Ramos (cell line): Measurements from ENCODE around the gene CCDC78.

Experiments
- in situ Hi-C: fragments of 300-500 bp; cut with MboI; formaldehyde crosslinking; loops from one replicate; pipeline ENCODE4 v1.14.3; 2022; ENCODE audit warnings: low sequenced_read_pairs; ENCODE audit not compliant: unreplicated experiment

The CCDC78 gene

DNA sequence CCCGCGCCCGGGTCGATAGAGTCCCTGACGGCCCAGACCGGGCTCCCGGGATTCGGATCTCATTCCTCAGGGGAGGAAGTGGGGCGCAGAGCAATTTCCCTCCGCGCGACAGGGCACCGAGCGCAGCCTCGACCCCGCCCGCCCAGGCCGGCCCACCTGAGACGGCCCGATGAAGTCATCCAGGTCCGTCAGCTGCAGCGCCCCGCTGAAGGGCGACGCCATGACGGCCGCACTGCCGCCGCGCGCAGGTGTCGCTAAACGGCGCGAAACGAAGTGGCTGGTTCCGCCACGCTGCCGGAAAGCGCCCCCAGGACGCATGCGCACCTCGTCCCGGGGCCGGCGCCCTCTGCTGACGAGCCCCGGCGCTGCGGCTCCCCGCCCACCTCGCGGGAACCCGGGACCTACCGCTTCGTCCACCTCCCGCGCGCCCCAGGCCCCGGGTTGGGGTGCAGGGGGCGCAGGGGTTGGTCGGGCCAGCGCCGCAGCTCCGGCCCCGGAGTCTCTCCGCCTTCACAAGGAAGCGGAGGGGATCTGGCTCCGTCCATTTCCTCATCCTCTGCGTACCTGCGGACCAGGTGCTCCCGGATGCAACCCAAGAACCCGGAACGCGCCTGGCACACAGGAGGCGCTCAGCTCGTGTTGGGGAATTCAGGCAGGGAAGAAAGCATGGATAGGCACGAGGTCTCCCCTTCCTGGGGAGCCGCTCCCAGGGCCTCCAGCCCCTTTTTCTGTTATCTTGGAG lies 14.7 kb upstream of the CCDC78 start, which contains the start of gene CIAO3:
CIAO3 (minus strand) TSS at position 234 of the 742 bp plus-strand sequence; CDS start at position 222, 12 bp downstream.
- in situ Hi-C loops = no loop called here

DNA sequence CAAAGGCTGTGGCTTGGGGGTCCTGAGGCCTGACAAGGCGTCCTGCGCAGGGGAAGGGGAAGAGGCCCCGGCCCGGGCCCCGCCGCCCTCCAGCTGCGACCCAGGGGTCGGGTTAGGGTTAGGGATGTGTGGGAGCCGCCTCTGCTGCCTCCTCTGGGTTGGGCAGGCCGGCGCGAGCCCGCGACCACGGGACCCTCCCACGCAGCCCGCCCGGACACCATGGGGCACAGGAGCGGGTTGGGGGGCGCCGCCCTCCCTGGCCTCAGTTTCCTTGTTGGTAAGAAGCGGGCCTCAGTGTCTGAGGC lies 14.2 kb upstream of the CCDC78 start:
- in situ Hi-C loops = no loop called here

DNA sequence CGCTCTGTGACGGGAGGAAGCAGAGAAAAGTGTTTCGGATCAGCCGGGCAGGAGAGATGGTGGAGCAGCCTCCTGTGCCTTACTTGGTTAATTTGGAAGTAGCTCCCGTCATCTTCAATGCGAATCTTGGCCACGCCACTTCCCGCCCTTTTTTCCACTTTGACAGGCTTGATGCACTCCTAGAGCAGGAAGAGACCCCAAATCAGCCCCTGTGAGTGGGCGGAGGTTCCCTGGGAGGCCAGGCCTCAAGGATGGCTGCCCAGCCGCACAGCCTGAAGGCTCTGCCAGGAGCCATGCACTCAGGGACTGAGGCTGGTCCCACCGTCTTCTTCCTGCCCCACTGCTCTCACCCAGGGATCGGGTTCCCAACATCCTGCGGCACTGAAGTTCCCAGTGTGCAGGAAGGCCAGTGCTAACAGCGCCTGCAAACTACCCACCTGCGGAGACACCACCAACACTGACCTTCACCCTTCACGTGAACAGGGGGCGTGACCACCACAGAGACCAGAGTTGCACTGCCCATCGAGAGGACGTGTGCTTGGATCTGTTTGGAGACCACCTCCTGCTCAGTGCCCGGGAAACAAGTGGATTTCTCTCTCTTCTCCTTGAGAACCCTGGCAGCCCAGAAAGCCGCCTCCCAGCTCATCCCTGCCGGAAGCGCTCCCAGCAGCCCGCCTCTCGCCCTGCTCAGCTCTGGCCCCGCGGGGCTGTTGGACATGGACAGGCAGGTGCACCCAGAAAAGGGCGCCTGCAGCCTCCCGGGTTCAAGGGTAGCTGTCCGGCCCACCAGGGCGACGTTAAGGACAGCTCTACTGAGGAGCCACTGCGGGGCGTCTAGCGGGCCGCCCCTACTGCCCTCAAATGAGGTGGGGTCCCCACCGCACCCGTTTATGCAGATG lies 13.6 kb upstream of the CCDC78 start:
- in situ Hi-C loops = no loop called here

DNA sequence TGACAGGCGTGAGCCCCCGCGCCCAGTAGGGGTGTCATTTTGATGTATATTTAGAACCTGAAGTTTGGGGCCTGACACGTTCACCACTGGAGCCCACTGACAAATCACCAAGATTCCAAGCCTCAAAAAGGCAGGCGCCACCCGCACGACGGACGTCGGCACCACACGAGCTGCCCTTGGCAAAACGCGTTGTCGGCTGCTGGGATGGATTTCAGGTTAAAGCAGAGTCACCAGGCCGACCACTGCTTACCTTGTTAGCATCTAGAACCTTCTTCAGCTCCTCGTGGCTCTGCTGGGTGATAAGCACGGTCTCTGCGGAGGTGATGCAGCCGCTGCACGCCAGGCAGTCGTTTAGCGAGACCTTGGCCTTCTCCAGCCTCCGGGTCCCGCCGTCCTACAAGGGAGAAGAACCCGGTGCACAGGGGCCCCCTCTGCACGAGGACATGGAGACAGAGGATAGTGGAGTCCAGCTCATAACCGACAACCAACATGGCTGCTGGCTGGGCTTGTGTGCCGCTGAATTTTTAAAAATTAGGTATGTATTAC lies 10.8 kb upstream of the CCDC78 start:
- in situ Hi-C loops = no loop called here

DNA sequence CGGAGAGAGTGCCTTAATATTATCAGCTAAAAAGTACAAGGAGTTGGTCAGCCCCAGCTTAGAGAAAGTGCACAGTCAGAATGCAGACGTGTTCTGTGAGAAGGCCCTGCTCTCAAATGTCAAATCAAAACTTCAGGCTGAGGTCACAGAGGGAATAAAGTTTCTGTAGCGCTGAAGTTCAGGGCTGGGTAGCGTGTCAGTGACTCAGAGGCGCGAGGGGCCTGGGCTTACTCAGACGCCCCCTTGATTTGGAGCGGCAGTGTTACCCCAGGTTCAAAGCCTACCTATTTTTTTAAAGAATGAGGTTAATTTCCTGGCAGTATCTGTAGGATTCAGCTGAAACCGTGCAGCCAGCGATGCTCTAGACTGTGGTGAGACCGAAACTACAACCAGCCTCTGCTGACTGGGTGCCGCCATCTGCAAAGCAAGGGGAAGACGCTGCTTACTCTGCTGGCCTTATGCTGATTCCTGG lies 9.8 kb upstream of the CCDC78 start:
- in situ Hi-C loops = no loop called here

DNA sequence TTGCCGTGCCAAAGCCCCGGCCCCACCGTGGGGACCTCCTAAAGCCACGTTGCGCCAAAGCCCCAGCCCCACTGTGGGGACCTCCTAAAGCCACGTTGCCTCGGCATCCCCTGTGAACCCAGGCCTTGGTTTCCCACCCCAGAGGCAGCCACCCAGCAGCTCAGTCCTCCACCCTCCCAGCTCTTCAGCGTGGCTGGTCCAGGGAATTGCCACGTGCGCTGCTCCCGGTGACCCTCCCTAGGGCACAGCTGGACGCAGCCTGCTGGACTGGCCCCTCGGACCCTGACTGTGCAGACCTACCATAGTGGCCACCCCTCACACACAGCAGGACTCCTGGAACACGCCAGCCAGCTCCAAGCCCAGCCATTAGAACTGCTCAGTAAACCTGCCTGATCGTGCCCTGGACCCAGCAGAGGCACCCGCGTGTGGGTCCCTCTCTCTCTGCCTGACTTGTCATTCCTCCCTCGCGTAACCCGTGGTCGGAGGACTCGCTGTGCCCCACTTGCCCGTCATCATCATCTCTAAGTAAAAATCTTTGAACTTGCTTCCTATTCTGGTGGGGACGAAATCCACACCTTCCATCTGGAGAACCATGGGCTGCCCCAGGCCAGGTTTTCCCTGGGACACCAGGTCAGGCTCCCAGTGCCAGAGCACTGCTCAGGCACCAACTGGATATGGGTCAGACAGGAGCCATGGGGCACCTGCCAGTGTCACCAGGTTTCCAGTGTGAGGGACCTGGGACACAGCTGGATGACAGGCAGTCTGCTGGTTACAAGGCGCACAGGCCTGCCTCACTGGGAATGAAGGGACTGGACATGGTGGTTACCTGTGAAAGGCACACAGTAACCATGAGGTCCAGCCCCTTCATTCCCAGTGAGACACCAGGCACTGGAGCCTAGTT lies 9.0 kb upstream of the CCDC78 start:
- in situ Hi-C loops = no loop called here

DNA sequence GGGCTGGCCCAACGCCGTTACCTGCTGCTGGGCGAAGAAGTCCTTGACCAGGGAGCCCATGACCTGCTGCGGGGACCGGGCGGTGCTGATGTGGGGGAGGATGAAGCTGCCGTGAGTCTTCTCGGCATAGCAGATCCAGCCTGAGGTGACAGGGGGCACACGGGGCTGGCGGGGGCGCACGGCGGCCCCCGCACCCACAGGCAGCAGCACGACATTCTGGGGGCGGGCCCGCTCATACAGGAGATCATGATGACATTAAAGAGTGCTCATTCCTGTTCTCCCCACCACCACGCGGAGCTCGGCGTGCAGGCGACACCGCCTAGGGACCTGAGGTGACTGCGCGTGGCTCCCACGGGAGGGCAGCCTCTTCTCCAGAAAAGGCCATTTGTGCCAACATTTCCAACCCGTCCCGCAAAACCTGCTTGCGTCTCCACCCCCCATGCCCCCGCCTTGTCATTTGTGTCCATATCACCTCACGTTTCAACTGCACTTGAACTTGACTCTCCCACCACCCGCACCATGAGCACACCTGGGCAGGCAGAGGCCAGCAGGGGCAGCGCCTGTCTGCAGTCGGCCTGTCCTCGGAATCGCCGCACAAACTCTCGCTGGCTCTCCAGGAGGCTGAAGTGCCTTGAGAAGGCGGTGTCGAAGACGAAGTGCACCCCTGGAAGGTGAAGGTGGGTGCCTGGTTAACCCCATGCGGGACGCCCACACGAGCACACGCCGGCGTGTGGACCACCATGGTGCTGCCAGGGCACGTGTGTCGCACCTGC lies 8.2 kb upstream of the CCDC78 start:
- in situ Hi-C loops = no loop called here

DNA sequence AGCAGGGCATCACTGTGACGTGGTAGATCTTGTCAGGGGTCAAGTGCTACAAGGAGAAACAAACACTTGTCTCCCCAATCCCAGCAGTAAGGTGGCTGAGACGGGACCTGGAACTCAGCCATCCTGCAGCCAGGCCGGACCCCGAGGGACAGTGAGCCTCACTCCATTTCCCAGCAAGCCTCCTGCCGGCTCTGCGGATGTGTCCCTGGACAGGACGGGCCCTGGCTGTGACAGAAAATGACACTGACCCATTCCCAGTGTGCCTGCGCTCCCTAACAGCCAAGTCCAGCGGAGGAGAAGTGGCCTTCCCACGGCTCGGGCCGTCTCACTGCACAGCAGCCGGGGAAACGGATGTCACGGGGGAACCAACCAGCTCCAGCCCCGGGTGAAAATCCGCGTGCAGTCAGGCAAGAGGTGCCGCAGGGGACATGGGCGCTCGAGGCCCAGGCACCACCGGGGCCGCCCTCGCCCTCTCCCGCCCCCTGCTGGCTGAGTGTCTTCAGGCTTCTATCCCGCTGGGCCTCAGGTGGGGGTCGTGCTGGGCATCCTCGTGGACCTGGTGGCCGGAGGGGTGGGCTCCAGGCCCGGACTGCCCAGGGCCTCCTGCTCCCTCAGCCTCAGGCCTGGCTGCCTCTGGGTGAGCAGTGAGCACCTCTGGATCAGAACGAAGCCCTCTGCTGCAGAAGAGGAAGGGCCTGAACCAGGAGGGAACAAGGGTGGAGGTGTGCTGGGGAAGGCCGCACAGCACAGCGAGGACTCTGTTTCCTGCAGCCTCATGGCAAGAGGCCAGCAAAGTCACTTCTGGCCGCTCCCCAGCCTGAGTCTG lies 7.4 kb upstream of the CCDC78 start:
- in situ Hi-C loops = no loop called here

DNA sequence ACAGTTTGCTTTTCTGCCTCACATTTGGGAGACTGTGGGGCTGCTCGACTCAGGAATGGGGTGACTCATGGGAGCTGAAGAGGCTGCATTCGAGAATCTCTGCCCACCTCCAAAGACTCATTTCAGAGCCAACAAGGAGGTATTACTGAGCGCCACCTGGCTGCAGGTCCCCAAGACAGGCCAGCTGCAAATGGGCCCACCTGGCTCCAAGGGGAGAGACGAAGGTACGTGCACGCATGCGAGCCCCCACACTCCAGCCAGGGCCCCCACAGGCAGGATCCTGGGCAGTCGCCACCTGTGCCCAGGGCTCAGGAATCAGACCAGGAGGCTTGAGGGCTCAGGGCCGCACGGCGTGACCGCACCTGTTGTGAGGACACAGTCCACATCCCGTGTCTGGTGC lies 6.7 kb upstream of the CCDC78 start:
- in situ Hi-C loops = no loop called here

DNA sequence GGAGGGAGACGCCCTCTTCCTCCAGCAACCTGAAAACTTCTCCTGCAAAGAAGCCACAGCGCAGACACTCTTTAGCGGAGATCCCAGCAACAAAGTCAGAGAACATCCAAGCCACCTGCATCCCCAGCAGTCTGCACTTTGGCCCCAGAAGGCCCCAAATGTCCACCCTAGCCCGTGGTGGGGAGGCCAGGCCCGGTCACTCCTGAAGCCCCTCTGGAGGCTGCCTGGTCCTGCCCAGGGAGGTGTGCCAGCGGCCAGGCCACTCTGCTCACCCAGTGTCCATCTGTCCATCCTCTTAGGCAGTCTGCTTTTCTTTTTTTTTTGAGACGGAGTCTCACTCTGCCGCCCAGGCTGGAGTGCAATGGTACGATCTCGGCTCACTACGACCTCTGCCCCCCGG lies 6.1 kb upstream of the CCDC78 start:
- in situ Hi-C loops = no loop called here

DNA sequence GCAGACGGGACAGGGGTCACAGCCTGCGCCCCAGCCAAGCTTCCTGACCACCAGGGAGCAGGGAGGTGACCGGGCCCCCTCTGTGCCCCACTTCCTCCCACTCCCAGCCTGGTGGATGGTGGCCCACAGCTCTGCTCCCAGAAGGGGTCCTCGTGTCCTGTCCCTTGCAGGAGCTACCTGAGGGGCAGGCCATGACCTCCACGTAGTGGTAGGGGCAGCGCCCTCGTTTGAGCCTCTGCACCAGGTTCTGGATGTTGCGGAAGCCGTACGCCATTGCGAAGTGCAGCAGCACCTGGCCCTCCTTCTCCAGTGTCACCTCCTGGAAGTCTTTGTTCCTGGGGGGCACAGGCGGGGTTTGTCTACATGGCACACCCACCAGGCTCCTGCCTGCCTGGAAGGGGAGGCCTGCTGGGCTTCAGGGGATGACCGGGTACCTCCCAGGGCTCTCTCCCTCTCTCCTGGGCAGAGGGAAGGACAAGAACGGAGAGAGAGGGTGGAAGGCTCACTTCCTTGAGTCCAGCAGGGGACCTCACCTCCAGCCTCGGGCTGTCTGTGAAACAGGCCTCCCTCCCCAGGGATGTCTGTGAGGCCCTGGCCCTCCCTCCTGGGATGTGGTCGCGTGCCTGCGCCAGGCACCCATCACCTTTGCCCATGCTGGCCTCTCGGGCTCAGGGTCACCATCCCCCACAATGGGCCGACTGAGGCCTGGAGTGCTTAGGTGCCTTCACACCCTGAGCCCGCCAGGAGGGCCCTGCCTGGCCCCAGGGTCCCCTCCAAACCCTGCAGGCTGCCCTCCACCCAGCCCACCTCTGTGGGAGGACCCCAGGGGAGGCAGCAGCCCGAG lies 4.6 kb upstream of the CCDC78 start:
- in situ Hi-C loops = no loop called here

DNA sequence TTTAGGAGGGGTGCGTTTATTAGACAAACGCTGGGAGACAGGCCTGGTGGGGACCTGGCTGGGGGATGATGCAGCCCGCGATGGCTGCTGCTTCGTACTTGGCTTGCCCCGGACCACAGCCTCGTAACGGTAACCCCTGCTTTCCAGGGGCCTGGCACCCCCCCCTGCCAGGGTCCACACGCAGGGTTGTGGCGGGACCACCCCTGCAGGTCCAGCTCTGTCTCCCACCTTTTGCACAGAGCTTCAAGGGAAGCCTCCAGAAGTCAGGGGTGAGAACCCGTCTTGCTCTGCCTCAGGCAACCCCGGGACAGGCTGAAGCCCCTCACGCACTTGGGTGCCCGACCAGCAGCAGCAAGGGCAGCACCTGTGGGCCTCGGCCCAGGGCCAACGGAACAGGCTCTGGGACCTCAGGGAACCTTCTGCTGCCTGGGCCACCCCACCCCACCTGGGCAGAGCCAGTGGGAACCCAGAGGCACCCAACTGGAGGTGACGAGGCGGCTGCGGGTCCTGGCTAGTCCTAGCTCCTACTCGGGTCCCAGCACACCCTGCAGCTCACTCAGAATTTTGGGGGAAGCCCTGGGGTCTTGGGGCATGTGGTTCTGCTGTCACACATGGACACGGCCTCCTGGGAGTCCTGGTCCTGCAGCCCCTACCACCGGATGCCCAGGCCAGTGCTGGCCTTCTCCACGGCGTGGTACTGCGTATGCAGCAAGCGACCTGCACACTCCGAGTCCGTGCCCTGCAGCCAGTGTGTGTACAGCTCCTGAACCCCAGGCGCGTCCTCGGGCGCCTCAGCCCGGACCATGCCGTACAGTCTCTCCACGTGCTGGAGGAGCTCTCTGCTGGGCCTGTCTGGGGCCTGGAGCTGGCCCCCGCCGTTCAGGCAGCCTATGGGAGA lies 3.8 kb upstream of the CCDC78 start:
- in situ Hi-C loops = no loop called here

DNA sequence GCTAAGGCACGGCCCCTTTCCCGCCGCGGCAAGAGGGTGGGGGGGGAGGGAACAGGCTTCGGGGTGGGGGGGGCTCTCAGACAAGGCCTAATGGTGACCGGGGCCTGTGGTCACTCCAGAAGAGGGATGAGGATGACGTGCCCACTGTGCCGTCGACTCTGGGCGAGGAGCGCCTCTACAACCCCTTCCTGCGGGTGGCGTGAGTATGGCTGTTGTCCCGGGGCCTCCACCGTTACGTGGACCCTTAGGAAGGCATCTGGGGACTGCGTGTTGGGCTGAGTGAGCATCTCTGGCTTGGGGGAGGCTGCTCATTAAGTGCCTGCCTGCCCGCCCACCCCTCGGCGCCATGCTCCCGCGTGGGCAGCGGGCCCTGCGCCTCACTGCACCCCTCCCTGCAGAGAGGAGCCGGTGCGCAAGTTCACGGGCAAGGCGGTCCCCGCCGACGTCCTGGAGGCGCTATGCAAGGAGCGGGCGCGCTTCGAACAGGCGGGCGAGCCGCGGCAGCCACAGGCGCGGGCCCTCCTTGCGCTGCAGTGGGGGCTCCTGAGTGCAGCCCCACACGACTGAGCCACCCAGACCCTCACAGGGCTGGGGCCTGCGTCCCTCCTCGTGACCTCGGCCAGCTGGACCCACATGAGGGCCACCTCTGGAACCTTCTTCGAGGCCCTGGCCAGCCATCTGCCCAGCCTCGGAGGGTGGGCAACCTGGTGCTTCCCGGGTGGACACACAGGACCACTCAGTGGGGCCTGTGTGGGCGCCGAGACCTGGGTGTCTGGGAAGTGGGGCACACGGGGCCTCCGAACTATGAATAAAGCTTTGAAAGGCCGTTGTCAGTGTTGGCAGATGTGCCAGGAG lies 2.9 kb upstream of the CCDC78 start:
- in situ Hi-C loops = no loop called here

DNA sequence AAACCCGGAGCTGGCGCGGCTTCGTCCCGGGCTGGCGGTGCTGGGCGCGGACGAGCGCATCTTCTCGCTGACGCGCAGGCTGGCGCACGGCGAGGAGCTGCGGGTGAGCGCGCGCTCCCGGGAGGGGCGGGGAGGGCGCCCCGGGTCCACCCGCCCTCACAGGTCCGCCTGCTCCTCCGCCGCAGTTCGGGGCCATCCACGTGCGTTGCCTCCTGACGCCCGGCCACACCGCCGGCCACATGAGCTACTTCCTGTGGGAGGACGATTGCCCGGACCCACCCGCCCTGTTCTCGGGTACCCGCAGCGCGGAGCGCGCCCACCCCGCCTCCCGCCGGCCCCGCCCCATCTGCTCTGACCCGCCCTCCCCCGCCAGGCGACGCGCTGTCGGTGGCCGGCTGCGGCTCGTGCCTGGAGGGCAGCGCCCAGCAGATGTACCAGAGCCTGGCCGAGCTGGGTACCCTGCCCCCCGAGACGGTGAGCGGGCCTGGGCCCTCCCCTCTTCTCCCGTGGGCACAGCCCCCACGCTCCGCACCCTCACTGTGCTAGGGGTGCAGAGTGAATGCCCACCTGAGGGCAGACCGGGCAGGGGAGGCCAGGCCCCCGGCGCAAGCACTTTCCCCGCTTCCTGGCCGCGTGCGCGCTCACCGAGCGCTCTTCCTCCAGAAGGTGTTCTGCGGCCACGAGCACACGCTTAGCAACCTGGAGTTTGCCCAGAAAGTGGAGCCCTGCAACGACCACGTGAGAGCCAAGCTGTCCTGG lies 2.1 kb upstream of the CCDC78 start:
- in situ Hi-C loops = no loop called here

DNA sequence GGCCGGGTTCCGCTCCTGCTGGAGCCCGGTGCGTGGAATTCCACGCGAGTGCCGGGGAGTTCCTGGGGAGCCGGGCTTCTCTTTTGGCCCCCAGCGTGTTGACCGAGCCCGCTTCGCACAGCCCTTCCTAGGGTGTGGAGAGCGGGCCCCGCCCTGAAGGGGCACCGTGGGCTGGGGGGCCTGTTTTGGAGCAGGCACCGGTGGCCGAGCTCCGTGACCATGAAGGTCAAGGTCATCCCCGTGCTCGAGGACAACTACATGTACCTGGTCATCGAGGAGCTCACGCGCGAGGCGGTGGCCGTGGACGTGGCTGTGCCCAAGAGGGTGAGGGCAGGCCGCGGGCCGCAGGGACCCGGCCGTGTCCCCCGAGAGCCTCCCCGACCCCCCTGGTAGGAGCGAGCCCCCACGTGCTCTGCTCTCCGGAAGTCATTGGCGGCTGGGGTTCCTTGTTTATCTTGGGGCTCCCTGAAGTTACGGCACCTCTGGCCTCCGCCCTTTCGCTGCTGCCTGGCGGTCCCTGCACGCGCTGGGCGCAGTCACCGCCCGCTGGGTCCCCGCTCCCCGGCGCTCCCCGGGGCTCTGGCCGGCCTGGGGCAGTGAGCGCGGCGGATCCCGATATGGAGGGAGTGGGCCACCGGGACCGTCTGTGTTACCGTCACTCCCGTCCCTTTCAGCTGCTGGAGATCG lies 1.2 kb upstream of the CCDC78 start:
- in situ Hi-C loops = no loop called here
